Mesothelial cell of epicardium (in vitro differentiated cells): ENCODE results near the gene CDH4. TPM values are rescaled to one million over a fixed set of nuclear protein-coding genes. Genes with fewer than 3 reads are reported as not detected.

ENCODE experiments used
- DNase-seq, 2 experiments: peaks; one replicate each; pipeline ENCODE4 v3.0.0; 2021; ENCODE audit warnings: low spot score in 2 of 2; ENCODE audit not compliant: unreplicated experiment in 2 of 2
- H3K27ac Mint-ChIP-seq: 2 replicates; pipeline ENCODE4 v1.8.0; 2021; ENCODE audit warnings: mixed read lengths
- H3K27me3 Mint-ChIP-seq: 2 replicates; pipeline ENCODE4 v1.8.0; 2021; ENCODE audit warnings: low read depth, mixed read lengths
- H3K36me3 Mint-ChIP-seq: 2 replicates; pipeline ENCODE4 v1.8.0; 2021; ENCODE audit warnings: mixed read lengths
- H3K4me1 Mint-ChIP-seq: 2 replicates; pipeline ENCODE4 v1.8.0; 2021; ENCODE audit warnings: mixed read lengths
- H3K4me3 Mint-ChIP-seq: 2 replicates; pipeline ENCODE4 v1.8.0; 2021; ENCODE audit warnings: mild to moderate bottlenecking, moderate library complexity, mixed read lengths
- H3K9me3 Mint-ChIP-seq: 2 replicates; pipeline ENCODE4 v1.8.0; 2021; ENCODE audit warnings: mixed read lengths
- total RNA-seq: library from RNA; stranded (reverse); gene quantifications from 3 replicates; pipeline ENCODE4 v1.2.1, GENCODE V29; 2021
- TF ChIP-seq, protein P1 (sequence below): fragments of 200-600 bp; sonication (generic); IDR thresholded peaks from one replicate; pipeline ENCODE4 v1.5.0; 2021; ENCODE audit warnings: antibody characterized with exemption; ENCODE audit not compliant: unreplicated experiment

CDH4 gene
- total RNA-seq, 1 donor from 2014 or later = 1.1 TPM

- peaks cover 31% of the 10 kb centered on the region for H3K27me3 Mint-ChIP-seq
- no peak overlapping the region for H3K27ac Mint-ChIP-seq
- no peaks in the 10 kb centered on the region for H3K36me3 Mint-ChIP-seq
- H3K9me3 Mint-ChIP-seq = no peaks in the 10 kb centered on the region
- H3K4me1 Mint-ChIP-seq = peaks cover 3% of the 10 kb centered on the region
- H3K4me3 Mint-ChIP-seq = no peak overlapping the region
- no peak for DNase-seq
- TF ChIP-seq, protein P1, sequence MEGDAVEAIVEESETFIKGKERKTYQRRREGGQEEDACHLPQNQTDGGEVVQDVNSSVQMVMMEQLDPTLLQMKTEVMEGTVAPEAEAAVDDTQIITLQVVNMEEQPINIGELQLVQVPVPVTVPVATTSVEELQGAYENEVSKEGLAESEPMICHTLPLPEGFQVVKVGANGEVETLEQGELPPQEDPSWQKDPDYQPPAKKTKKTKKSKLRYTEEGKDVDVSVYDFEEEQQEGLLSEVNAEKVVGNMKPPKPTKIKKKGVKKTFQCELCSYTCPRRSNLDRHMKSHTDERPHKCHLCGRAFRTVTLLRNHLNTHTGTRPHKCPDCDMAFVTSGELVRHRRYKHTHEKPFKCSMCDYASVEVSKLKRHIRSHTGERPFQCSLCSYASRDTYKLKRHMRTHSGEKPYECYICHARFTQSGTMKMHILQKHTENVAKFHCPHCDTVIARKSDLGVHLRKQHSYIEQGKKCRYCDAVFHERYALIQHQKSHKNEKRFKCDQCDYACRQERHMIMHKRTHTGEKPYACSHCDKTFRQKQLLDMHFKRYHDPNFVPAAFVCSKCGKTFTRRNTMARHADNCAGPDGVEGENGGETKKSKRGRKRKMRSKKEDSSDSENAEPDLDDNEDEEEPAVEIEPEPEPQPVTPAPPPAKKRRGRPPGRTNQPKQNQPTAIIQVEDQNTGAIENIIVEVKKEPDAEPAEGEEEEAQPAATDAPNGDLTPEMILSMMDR = no peak
Measured at GRCh38 chr20:61734733-61735502, 482.9 kb downstream of the CDH4 start.

DNA sequence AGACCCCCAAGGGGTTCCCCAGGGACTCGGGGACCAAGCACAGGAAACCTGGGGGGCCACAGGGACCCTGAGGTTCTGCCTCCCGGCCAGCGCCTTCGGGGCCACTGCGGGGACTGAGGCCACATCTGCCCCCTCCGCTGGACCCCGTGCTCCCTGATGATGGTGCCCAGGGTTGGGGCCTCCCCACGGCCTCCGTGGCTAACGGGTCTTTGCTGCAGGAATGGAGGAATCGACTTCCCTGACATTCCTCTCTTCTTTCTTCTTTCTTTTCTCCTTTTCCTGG, 483.4 kb downstream of the CDH4 start:
- H3K36me3 Mint-ChIP-seq = no peaks in the 10 kb centered on the region
- no peaks in the 10 kb centered on the region for H3K9me3 Mint-ChIP-seq
- H3K4me1 Mint-ChIP-seq = peaks cover 3% of the 10 kb centered on the region
- peaks cover 31% of the 10 kb centered on the region for H3K27me3 Mint-ChIP-seq
- TF ChIP-seq, protein P1 = no peak
- no peak for DNase-seq
- no peak overlapping the region for H3K4me3 Mint-ChIP-seq
- H3K27ac Mint-ChIP-seq = no peak overlapping the region

GRCh38 chr20:61736001-61736635, 484.1 kb downstream of the CDH4 start:
- Mint-ChIP-seq H3K4me3 (no peak overlapping the region), H3K36me3 (no peaks in the 10 kb centered on the region), H3K4me1 (peaks cover 3% of the 10 kb centered on the region), H3K9me3 (no peaks in the 10 kb centered on the region), H3K27ac (no peak overlapping the region), H3K27me3 (peaks cover 31% of the 10 kb centered on the region)
- no peak for DNase-seq
- TF ChIP-seq, protein P1 = no peak

- Mint-ChIP-seq H3K36me3 (no peaks in the 10 kb centered on the region), H3K27me3 (peaks cover 28% of the 10 kb centered on the region), H3K9me3 (no peaks in the 10 kb centered on the region), H3K4me3 (no peak overlapping the region), H3K4me1 (peaks cover 4% of the 10 kb centered on the region), H3K27ac (no peak overlapping the region)
- DNase-seq = no peak
- TF ChIP-seq, protein P1 = no peak
Measured at GRCh38 chr20:61736751-61737310, 484.8 kb downstream of the CDH4 start.

DNA sequence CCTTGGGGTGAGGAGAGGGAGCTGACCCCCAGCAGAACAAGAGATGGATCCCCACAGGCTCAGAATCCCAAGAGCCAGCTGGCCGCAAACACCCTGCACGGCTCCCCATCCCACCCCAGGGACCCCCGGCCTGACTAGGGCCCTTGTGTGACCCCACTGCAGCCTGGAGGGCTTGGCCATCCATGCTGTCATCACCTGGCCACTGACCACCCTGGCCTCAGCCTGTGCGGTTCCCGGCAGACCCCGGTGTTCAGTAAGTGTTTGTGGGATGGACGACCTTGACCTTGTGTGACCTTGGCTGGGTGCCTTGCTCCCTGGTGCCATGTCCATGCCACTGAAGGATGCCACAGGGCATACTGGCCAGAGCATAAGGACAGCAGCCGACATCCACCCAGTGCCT, 485.3 kb downstream of the CDH4 start:
- H3K4me1 Mint-ChIP-seq = peaks cover 9% of the 10 kb centered on the region
- TF ChIP-seq, protein P1 = no peak
- no peak overlapping the region for H3K27ac Mint-ChIP-seq
- H3K27me3 Mint-ChIP-seq = peaks cover 26% of the 10 kb centered on the region
- H3K9me3 Mint-ChIP-seq = no peaks in the 10 kb centered on the region
- H3K4me3 Mint-ChIP-seq = no peak overlapping the region
- no peak for DNase-seq
- no peaks in the 10 kb centered on the region for H3K36me3 Mint-ChIP-seq
